Choroid plexus epithelial cell (primary cell): ENCODE measurements around the gene ZDHHC9.

Experiments
- DNase-seq: peaks from one replicate; pipeline ENCODE4 v3.0.0-alpha.2; 2010; ENCODE audit warnings: low read depth
- H3K4me3 ChIP-seq: 2 replicates; pipeline ENCODE4 v1.5.1; 2011; ENCODE audit warnings: low read depth, mild to moderate bottlenecking, control low read depth, low read length, moderate library complexity
- TF ChIP-seq, protein P1 (sequence below): conservative IDR thresholded peaks from 2 replicates; pipeline ENCODE4 v1.5.1; 2011; ENCODE audit warnings: low read depth, mild to moderate bottlenecking, control low read depth, inconsistent platforms, low read length, moderate library complexity

ZDHHC9 gene

DNA sequence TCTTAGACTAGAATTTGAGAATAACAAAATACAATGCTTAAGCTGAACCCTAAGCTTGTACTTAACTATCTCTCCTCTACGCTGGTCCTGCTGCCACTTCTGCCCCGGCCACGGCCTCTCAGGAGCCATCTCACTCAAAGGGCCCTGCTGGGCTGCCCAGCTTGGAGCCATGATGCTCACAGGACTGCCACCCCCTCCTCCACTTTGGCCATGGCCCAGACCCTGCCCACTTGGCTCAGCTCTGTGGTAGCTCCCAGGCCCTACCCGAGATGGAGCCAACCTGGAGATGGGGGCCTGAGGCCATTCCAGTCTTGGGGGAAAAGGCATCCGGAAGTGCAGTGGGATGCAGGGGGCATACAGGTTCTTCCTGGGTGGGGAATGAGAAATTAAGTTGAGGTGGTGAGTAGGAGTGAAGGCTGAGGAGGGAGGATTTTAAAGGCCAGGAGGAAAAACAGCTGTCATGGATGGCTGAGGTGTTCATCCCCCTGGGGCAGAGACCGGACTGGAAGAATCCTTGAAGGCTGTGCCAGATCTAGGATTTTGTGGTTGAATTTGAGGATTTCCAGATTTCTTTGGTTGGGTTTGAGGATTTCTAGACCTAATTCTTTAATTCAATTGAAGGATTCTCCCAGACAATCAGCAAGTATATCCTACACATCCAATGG is 63.1 kb downstream of the ZDHHC9 start:
- DNase-seq, result no peak
- TF ChIP-seq, protein P1, sequence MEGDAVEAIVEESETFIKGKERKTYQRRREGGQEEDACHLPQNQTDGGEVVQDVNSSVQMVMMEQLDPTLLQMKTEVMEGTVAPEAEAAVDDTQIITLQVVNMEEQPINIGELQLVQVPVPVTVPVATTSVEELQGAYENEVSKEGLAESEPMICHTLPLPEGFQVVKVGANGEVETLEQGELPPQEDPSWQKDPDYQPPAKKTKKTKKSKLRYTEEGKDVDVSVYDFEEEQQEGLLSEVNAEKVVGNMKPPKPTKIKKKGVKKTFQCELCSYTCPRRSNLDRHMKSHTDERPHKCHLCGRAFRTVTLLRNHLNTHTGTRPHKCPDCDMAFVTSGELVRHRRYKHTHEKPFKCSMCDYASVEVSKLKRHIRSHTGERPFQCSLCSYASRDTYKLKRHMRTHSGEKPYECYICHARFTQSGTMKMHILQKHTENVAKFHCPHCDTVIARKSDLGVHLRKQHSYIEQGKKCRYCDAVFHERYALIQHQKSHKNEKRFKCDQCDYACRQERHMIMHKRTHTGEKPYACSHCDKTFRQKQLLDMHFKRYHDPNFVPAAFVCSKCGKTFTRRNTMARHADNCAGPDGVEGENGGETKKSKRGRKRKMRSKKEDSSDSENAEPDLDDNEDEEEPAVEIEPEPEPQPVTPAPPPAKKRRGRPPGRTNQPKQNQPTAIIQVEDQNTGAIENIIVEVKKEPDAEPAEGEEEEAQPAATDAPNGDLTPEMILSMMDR, result no peak
- H3K4me3 ChIP-seq, result no peak overlapping the region

DNA sequence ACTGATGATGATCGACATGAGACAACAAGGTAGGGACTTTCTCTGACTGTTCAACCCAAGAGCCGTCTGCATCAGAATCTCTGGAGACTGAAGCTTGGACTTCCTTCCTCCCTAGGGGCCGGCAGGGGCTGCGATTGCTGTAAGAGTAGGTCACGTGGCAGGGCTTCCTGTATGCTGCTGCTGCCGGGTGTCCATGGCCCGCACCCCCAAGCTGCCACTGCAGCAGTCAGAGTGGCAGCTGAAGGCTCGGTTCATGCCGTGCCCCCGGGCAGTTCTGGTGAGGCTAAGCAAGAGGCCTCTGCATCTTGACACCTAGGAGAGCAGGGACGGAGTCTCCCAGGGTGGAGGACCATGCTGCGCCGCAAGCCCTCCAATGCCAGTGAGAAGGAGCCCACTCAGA is 63.9 kb downstream of the ZDHHC9 start, which contains the start of gene SASH3:
SASH3 (plus strand) TSS at position 203 of the 400 bp plus-strand sequence; CDS start at position 352, 149 bp downstream.
- TF ChIP-seq, protein P1, result no peak
- DNase-seq, result no peak
- H3K4me3 ChIP-seq, result no peak within 1 kb of the TSS

DNA sequence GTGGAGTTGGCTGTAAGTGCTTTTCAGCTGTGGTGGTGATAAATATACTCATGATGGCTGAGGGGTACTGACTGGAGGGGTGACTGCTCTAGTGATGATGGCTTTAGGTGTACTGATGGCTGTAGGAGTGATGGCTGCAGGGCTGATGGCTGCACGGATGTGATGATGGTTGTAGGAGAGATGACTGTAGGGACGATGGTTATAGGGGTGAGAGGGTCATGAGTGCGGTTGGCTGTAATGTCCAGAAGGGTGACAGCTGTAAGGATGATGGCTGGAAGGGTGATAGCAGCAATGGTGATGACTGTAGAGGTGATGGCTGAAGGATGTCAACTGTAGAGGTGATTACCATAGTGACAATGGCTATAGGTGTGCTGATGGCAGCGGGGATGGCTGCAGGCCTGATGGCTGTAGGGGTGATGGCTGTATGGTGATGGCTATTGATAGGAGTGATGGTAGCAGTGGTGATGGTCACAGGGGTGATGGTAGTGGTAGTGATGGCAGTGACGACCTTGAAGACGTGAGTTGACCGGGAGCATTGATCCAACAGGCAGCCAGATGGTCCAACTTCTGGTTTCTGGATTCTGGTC is 64.5 kb downstream of the ZDHHC9 start:
- no peak overlapping the region for H3K4me3 ChIP-seq
- no peak for DNase-seq
- TF ChIP-seq, protein P1, result no peak

DNA sequence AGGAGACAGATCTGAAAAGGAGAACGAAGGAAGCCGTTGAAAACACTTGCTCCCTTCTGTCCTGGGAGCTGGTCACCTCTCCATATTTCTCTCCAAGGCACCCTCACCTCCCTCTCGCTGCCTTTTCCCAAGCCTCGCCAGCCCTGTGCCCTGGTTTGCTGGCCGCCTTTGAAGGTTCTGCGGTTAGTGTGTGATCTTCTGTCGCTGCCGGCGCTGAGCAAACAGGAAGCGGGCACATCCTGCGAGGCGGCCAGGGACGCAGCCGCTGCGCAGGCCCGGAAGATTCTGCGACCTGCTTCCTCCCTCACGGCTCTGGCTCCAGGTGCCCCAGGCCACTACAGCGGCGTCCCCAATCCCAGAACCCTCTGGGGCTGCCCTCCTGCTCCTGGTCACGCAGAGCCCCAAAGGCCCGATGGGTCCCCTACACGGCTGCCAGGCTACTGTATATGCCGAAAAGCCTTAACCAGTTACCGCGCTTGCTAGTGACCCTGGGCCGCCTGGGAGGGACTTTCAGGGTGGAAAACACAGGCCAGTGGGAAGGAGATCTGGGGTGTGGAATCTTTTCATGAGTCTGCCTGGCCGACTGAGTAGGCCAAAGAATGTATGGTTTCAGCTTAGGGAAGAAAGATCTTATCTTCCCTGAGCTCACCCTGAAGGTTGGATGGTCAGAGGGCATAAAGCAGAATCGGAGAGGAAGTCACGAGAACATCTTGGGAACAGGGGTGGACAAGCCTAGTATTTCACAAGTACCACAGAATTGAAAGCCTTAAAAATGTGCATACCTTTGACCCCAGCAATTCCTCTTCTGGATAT is 66.3 kb downstream of the ZDHHC9 start:
- TF ChIP-seq, protein P1, result no peak
- no peak for DNase-seq
- no peak overlapping the region for H3K4me3 ChIP-seq

DNA sequence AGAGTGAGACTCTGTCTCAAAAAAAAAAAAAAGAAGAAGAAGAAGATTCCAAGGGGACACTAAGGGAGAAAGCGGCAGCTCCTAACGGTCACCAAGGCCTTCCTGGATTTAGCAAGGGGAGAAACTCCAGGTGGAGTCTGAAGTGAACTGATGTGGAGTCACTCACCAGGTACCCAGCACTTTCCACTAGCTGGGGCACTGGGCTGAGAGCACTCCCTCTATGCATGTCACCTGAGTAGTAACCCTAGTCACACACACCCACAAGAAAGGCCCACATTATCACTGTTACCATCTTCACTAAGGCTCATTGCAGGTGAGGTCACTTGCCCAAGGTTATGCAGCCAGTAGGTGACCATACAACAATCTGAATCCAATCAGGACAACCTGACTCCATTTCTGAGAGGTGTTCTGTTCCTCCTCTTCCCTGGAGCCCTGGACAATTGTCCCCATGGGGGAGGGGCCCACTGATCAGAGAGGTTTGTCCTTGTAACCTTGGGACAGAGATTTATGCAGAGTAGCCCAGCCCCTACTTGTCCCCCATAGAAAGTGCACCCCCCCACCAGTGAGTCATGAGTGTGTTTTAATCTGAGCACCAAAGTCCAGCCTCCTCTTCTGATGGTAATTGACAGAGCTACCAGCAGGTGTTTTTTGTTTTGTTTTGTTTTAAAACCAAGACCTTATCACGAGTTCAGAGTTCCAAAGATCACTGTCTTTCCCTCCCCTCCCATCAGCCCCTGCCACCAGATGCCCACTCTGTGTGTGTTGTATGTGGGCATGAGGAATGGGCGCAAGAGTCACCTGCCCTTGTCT is 69.8 kb downstream of the ZDHHC9 start:
- DNase-seq, result no peak

More for the DNA sequence above, 69.8 kb downstream of the ZDHHC9 start:
- TF ChIP-seq, protein P1, result no peak
- no peak overlapping the region for H3K4me3 ChIP-seq
